HG03571 (cell line): ENCODE results near the gene MEN1.
"Not testable (repeated sequence)": the region's sequence is repeated elsewhere in the genome, so short reads cannot be mapped to it uniquely, and the experiment has no call there.

ENCODE experiments used
- ATAC-seq: cut with Tn5 transposase; IDR thresholded peaks from one replicate; pipeline ENCODE4 v1.9.1; 2021; ENCODE audit not compliant: unreplicated experiment

The MEN1 gene

GRCh38 chr11:64846998-64847666 is 36.8 kb upstream of the MEN1 start:
- no peak for ATAC-seq

GRCh38 chr11:64845776-64846129 is 35.4 kb upstream of the MEN1 start:
- ATAC-seq, result not testable (repeated sequence)

DNA sequence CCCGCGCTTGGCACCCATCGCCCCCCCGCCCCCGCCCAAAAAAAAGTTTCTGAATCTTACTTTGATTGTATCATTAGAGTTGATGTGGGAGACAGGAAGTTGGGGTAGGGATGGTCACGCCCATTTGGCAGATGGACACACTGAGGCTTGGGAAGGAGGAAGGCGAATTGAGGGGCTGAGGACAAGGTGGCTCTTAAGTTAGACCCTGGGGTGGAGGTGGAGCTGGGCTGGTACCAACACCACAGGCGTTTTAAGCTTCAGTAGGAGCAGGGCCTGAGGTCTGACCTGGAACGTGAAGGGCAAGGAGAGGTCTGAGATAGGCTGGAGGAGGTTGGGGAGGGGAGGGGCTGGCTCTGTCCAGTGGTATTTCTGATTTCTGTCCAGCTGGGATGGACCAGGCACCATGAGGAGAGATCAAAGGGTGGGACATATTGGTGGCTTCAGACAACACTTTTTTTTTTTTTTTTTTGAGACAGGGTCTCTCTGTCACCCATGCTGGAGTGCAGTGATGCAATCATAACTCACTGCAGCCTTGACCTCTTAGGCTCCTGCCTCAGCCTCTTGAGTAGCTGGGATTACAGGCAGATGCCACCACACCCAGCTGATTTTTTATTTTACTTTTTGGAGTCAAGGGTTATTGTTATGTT is 34.9 kb upstream of the MEN1 start:
- ATAC-seq, result no peak

DNA sequence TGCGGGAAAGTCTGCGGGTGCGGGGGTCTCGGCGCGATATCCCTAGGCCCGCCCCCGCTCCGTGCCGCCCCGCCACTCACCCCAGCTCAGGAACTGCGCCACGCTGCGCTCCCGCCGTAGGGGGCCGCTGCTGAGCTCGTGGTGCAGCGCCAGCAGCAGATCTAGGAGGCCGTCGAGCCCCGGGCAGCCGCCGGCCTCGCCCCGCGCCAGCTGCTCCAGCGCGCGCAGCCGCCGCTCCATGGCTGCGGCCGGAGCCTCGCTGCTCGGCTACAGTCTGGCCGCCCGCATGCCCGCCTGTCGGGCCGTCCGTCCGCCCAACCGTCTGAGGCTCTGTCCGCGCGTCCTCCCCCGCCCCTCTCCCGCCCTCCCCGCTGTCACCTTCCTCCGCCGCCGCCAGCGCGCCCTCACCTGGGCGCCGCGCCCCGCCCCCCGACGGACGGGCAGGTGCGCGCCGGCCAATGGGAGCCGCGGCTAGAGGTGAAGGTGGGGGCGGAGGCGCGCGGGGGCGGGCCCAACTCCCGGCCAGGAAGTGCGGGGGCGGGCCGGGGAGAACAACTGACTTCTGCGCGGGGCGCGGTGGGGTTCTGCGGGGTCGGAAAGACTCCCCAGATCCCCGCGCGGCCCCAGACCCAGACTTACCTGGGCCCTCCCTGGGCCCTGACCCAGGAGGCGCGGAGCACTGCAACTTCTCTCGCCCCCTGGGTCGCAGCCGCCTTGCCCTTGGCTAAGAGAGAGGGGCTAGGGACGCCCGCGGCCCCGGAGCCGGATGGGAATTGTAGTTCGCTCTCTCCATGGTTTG is 34.2 kb upstream of the MEN1 start, which contains the start of gene CDC42BPG:
TSS of gene CDC42BPG (minus strand) at position 324 of the 799 bp plus-strand sequence. CDS start at position 240, 84 bp downstream.
- no peak for ATAC-seq

- no peak for ATAC-seq
These were observed 33.5 kb upstream of the MEN1 start for GRCh38 chr11:64843686-64844329.

- ATAC-seq, result no peak
These were observed 32.7 kb upstream of the MEN1 start for GRCh38 chr11:64842851-64843685.

DNA sequence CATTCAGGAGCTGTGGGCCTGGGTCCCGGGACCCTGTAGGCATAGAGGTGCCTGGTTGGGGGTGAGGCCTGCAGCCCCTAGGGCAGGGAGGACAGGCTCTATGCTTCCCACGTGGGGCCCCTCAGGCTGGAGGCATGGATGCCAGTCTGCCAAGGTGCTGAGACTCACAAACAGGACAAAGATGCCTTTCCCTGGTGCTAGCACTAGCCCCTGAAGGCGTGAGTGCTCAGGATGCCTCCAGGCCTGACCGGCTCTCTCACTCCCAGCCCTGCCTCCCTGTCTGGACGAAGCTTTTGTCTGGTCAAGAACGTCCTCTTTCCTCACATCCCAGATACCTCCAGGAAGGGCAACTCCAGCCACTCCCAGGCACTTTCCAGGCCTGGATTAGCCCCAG is 32.0 kb upstream of the MEN1 start:
- no peak for ATAC-seq

DNA sequence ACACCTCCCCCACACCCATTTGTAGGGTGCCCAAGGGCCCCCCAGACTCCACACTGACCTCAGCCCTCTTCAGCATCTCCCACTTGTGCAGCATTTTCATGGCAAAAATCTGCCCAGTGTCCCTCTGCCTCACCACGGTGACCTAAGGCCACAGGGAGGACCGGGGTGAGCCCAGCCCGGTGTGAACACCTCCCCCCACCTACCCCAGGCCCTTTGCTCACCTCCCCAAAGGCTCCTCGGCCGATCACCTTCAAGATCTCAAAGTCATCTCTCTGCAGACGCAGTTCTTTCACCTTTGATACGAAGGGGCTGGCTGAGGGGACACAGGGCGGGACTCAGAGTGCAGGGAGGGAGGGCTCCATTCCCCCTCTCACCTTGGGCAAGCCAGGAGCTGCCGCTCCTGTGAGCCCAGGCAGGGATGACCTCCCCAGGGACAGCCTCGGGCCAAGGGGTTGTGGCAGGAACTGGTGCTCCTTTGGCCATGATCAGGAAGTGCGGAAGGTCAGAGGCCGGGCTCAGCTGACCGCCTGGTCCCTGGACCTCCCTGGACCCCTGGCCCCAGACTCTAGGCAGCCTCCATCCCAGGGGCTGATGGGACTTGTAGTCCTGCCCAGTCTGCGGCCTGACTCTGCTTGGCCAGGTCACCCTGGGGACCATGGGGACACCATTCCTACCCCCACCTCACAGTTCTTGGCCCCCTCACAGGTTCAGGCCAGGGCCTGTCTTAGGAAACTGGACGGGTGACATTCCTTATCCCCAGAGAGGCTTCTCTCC is 31.4 kb upstream of the MEN1 start:
- no peak for ATAC-seq

DNA sequence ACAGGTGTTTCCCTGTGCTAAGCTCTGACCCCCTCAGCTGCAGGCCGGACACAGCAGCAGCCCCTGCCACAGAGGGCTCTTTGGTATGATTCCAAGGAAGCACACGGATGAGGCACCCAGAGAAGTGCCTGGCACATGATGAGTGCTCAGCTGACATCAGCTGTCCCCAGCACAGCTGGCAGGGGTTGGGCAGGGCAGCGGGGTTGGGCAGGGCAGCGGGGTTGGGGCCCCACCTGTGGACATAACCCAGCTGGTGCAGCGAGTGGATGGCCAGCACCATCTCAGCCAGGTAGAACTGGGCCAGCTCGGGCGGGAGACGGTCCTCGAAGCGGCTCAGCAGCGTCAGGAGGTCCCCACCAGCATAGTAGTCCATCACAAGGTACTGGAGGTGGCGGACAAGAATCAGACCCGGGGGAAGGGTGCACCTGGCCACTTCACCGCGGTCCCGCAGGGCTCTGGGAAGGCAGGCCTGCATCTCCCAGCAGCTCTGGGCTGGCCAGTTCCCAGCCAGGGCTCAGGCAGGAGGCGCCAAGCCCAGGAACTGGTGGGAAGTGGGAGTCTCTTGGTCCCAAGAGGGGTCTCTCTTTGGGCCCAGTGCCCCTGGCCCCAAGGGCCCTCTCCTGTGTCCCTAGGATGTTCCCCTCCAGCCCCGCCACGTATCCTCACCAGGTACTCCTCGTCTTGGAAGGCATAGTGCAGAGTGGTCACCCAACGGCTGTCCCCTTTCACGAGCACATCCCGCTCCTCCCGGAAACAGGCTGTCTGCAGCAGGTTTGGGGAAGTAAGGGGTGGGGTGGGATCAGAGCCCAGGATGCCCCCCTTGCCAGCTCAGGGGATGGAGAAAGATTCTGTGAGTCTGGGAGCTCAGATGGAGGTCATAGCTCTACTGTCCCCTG is 29.8 kb upstream of the MEN1 start:
- ATAC-seq, result no peak

DNA sequence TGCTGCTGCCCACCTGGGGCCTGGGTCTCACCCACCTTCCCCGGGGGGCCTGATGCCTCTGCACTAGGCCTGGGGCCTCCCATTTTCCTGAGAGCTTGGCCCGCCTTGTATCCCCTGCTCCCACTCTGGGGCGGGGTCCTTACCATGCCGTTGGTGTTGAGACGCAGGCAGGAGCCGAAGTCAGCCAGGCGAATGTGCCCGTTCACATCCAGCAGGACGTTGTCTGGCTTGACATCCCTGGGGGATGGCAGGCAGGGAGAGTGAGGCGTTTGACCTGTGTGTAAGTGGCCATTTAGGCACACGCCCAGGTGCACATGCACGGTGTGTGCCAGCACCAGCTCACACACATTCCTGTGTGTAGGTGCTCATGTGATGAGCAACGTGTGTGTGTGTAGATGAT is 29.0 kb upstream of the MEN1 start:
- ATAC-seq, result no peak

DNA sequence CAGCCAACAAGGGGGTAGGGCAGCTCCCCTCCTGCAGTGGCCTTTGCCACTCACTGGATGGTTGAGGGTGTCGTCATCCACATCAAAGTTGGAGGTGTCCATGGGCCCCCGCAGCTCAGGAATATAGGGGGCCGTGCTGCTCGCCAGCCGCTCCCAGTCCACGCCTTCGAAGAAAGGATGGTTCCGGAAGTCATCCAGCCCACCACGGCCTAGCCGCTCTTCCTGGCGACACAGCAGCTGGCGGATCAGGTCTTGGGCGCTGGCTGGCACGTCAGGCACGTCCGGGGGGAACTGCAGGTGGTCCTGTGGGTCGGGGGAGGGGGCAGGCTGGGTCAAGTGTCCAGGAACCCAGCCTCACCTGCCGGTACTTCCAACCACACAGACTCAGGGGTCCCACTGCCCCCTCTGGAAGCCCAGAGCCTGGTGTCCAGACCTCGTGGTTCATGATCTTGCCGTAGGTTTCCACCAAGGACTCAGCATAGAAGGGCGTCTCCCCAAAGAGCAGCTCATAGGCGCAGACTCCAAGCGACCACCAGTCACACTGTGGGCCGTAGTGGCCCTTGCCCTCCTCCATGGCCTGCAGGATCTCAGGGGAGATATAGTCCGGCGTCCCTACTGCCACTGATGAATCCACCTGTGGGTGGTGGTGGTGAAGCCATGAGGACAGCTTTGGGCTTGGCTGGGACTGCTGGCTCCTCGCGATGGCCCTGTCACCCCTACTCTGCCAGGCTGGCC is 28.4 kb upstream of the MEN1 start:
- ATAC-seq, result no peak

- ATAC-seq, result no peak
These were observed 27.6 kb upstream of the MEN1 start for GRCh38 chr11:64837887-64838351.

GRCh38 chr11:64836448-64837072 is 26.2 kb upstream of the MEN1 start:
- no peak for ATAC-seq

- ATAC-seq, result no peak
These were observed 25.5 kb upstream of the MEN1 start for GRCh38 chr11:64835616-64836447.

DNA sequence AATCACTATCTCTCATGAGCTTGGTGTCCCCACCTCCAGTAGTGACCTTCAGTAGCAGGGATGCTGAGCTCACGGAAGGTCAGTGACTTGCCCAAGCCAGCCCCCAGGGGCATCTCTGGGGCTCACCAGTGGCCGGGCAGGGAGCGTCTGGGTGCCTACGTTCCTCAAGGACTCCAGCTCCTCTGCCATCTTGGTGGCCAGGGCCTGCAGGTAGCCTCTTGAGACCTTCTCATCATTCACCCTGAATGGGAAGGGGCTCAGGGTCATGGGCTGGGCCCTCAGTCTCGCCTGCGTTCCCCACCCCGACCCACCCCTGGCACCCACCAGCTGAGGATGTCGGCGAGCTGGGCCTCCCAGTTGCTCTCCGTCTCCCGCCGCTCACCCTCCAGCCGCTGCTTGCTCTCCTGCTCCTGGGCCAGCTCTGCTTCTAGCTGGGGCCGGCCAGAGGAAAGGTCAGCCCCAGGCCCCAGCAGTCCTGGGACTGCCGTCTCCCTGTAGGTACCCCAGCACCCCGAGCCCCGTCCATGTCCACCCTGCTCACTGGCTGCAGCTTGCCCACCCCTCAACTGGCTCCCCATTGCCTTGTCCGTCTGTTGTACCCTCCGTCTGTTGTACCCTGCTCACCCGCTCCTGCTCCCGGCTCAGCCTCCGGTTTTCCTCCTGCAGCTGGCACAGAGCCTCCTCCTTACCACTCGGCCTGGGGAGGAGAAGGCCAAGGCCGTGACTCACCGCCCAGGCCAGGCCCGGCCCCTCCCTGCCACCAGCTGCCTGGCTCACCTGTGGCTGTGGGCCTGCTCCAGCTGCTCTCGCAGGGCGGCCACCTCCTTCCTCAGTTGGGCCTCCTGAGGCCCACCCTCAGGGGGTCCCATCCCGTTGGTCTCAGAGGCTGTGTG is 24.6 kb upstream of the MEN1 start:
- no peak for ATAC-seq
